Neural cell (in vitro differentiated cells): ENCODE results near the gene HNRNPUL1. TPM values are rescaled to one million over a fixed set of nuclear protein-coding genes. Genes with fewer than 3 reads are reported as not detected.

Source experiments
- H2AFZ ChIP-seq: fragments of 200-600, 300-800 bp; sonication (generic), shearing (Covaris generic); 2 replicates; pipeline ENCODE4 v1.6.0; 2014; ENCODE audit warnings: low read depth, mild to moderate bottlenecking, antibody characterized with exemption, low read length, moderate library complexity
- H3F3A ChIP-seq: fragments of 200-600 bp; shearing (Covaris generic); 2 replicates; pipeline ENCODE4 v1.6.1; 2016; ENCODE audit warnings: mild to moderate bottlenecking, moderate library complexity, mixed read lengths, antibody characterized with exemption, low read length; ENCODE audit not compliant: insufficient read depth, poor library complexity, severe bottlenecking
- H3K27ac ChIP-seq: fragments of 200-600, 300-800 bp; sonication (generic), shearing (Covaris generic); 2 replicates; pipeline ENCODE4 v1.5.1; 2014; ENCODE audit warnings: mild to moderate bottlenecking, low read length, moderate library complexity
- H3K27me3 ChIP-seq: fragments of 300-800, 200-600 bp; sonication (generic), shearing (Covaris generic); 2 replicates; pipeline ENCODE4 v1.6.0; 2014; ENCODE audit warnings: mild to moderate bottlenecking, low read depth, low read length, moderate library complexity; ENCODE audit not compliant: insufficient read depth
- H3K36me3 ChIP-seq: fragments of 300-800, 200-600 bp; sonication (generic), shearing (Covaris generic); 2 replicates; pipeline ENCODE4 v1.5.1; 2014; ENCODE audit warnings: mild to moderate bottlenecking, antibody characterized with exemption, low read length, moderate library complexity; ENCODE audit not compliant: insufficient read depth
- H3K4me2 ChIP-seq: fragments of 300-800, 200-600 bp; sonication (generic), shearing (Covaris generic); 2 replicates; pipeline ENCODE4 v1.6.0; 2014; ENCODE audit warnings: mild to moderate bottlenecking, low read length
- H3K4me3 ChIP-seq: fragments of 300-800, 200-600 bp; sonication (generic), shearing (Covaris generic); 2 replicates; pipeline ENCODE4 v1.5.1; 2014; ENCODE audit warnings: mild to moderate bottlenecking, low read length, moderate library complexity
- H3K79me2 ChIP-seq: fragments of 200-600 bp; shearing (Covaris generic); replicated peaks from 2 replicates; pipeline ENCODE4 v1.6.0; 2014; ENCODE audit warnings: mild to moderate bottlenecking, low read length, moderate library complexity; ENCODE audit not compliant: insufficient read depth
- H3K9ac ChIP-seq: fragments of 300-800, 200-600 bp; sonication (generic), shearing (Covaris generic); 2 replicates; pipeline ENCODE4 v1.6.1; 2016; ENCODE audit warnings: mild to moderate bottlenecking, low read length, mixed read lengths
- H3K9me2 ChIP-seq: fragments of 200-600 bp; shearing (Covaris generic); 2 replicates; pipeline ENCODE4 v1.6.1; 2016; ENCODE audit warnings: mild to moderate bottlenecking, low read length, mixed read lengths; ENCODE audit not compliant: insufficient read depth
- H3K9me3 ChIP-seq: fragments of 200-600, 300-800 bp; sonication (generic), shearing (Covaris generic); 2 replicates; pipeline ENCODE4 v1.6.1; 2016; ENCODE audit warnings: mild to moderate bottlenecking, mixed run types, low read length, moderate library complexity, mixed read lengths
- H4K20me1 ChIP-seq: fragments of 200-600 bp; shearing (Covaris generic); 2 replicates; pipeline ENCODE4 v1.6.1; 2016; ENCODE audit warnings: mild to moderate bottlenecking, mixed run types; ENCODE audit not compliant: insufficient read depth
- EP300 ChIP-seq: fragments of 450-650 bp; conservative IDR thresholded peaks from 2 replicates; pipeline ENCODE4 v1.6.1; 2014; ENCODE audit warnings: antibody characterized with exemption, mild to moderate bottlenecking, moderate library complexity; ENCODE audit not compliant: poor library complexity, severe bottlenecking
- EZH2 ChIP-seq: fragments of 200-600, 300-800 bp; shearing (Covaris generic), sonication (generic); IDR thresholded peaks from 2 replicates; pipeline ENCODE4 v1.6.1; 2014; ENCODE audit warnings: antibody characterized with exemption, low read length, borderline replicate concordance, mild to moderate bottlenecking; ENCODE audit not compliant: insufficient read depth, poor library complexity, severe bottlenecking
- MXI1 ChIP-seq: fragments of 450-650 bp; conservative IDR thresholded peaks from 2 replicates; pipeline ENCODE4 v1.6.1; 2014; ENCODE audit warnings: antibody characterized with exemption, mild to moderate bottlenecking; ENCODE audit not compliant: poor library complexity, severe bottlenecking
- POLR2AphosphoS5 ChIP-seq: IDR thresholded peaks from 2 replicates; pipeline ENCODE4 v1.6.1; 2012
- RAD21 ChIP-seq: fragments of 450-650 bp; conservative IDR thresholded peaks from 2 replicates; pipeline ENCODE4 v1.6.1; 2014; ENCODE audit warnings: antibody characterized with exemption, mild to moderate bottlenecking, moderate library complexity
- SMC3 ChIP-seq: fragments of 450-650 bp; conservative IDR thresholded peaks from 2 replicates; pipeline ENCODE4 v1.6.1; 2014; ENCODE audit warnings: antibody characterized with exemption, mild to moderate bottlenecking, moderate library complexity; ENCODE audit not compliant: poor library complexity
- TAF1 ChIP-seq: IDR thresholded peaks from 2 replicates; pipeline ENCODE4 v1.6.1; 2012; ENCODE audit warnings: low read depth
- polyA plus RNA-seq: library from polyadenylated mRNA; depleted of rRNA; stranded (reverse); fragments of >200 nt; gene quantifications from 2 replicates; pipeline ENCODE4 v1.2.3, GENCODE V29; 2014
- TF ChIP-seq, protein P1 (sequence below): fragments of 450-650 bp; IDR thresholded peaks from 2 replicates; pipeline ENCODE4 v1.5.1; 2014; ENCODE audit warnings: antibody characterized with exemption, mild to moderate bottlenecking, moderate library complexity; ENCODE audit not compliant: poor library complexity, severe bottlenecking
- TF ChIP-seq, protein P2 (sequence below): IDR thresholded peaks from 2 replicates; pipeline ENCODE4 v1.6.1; 2012; ENCODE audit warnings: borderline replicate concordance

Gene HNRNPUL1
- polyA plus RNA-seq, 1 donor from 2014 or later, result 34.6 TPM

DNA sequence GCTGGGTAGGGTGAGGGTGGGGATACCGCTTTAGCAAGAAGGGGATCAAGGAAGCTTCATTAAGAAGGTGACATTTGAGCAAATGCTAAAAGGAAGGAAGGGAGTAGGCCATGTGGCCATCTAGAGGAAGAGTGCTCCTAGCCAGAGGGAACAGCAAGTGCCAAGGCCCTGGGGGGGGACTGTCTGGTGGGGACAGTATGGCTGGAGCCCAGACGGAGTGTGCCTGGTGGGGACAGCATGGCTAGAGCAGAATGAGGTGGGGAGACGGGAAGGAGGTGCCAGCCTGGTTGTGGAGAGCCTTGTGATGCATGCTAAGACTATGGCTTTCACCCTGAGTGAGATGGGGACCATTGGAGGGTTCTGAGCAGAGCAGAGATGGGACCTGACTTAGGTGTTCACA lies 91.6 kb downstream of the HNRNPUL1 start:
- Histone ChIP-seq H4K20me1 (no peaks in the 10 kb centered on the region), H3K9me2 (no peaks in the 10 kb centered on the region), H3K4me3 (no peak overlapping the region), H3K27me3 (peaks cover 38% of the 10 kb centered on the region), H3K36me3 (no peaks in the 10 kb centered on the region), H3F3A (no peaks in the 10 kb centered on the region), H3K9me3 (no peaks in the 10 kb centered on the region), H2AFZ (no peak overlapping the region), H3K9ac (no peak overlapping the region), H3K79me2 (no peaks in the 10 kb centered on the region), H3K27ac (no peak overlapping the region), H3K4me2 (no peak overlapping the region)
- TF ChIP-seq, protein P1, sequence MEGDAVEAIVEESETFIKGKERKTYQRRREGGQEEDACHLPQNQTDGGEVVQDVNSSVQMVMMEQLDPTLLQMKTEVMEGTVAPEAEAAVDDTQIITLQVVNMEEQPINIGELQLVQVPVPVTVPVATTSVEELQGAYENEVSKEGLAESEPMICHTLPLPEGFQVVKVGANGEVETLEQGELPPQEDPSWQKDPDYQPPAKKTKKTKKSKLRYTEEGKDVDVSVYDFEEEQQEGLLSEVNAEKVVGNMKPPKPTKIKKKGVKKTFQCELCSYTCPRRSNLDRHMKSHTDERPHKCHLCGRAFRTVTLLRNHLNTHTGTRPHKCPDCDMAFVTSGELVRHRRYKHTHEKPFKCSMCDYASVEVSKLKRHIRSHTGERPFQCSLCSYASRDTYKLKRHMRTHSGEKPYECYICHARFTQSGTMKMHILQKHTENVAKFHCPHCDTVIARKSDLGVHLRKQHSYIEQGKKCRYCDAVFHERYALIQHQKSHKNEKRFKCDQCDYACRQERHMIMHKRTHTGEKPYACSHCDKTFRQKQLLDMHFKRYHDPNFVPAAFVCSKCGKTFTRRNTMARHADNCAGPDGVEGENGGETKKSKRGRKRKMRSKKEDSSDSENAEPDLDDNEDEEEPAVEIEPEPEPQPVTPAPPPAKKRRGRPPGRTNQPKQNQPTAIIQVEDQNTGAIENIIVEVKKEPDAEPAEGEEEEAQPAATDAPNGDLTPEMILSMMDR, result no peak
- no peak for TF ChIP-seq TAF1
- no peak for TF ChIP-seq EP300
- TF ChIP-seq EZH2, result no peak
- no peak for TF ChIP-seq RAD21
- TF ChIP-seq SMC3, result no peak
- TF ChIP-seq, protein P2, sequence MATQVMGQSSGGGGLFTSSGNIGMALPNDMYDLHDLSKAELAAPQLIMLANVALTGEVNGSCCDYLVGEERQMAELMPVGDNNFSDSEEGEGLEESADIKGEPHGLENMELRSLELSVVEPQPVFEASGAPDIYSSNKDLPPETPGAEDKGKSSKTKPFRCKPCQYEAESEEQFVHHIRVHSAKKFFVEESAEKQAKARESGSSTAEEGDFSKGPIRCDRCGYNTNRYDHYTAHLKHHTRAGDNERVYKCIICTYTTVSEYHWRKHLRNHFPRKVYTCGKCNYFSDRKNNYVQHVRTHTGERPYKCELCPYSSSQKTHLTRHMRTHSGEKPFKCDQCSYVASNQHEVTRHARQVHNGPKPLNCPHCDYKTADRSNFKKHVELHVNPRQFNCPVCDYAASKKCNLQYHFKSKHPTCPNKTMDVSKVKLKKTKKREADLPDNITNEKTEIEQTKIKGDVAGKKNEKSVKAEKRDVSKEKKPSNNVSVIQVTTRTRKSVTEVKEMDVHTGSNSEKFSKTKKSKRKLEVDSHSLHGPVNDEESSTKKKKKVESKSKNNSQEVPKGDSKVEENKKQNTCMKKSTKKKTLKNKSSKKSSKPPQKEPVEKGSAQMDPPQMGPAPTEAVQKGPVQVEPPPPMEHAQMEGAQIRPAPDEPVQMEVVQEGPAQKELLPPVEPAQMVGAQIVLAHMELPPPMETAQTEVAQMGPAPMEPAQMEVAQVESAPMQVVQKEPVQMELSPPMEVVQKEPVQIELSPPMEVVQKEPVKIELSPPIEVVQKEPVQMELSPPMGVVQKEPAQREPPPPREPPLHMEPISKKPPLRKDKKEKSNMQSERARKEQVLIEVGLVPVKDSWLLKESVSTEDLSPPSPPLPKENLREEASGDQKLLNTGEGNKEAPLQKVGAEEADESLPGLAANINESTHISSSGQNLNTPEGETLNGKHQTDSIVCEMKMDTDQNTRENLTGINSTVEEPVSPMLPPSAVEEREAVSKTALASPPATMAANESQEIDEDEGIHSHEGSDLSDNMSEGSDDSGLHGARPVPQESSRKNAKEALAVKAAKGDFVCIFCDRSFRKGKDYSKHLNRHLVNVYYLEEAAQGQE, result no peak
- no peak for TF ChIP-seq POLR2AphosphoS5
- no peak for TF ChIP-seq MXI1

DNA sequence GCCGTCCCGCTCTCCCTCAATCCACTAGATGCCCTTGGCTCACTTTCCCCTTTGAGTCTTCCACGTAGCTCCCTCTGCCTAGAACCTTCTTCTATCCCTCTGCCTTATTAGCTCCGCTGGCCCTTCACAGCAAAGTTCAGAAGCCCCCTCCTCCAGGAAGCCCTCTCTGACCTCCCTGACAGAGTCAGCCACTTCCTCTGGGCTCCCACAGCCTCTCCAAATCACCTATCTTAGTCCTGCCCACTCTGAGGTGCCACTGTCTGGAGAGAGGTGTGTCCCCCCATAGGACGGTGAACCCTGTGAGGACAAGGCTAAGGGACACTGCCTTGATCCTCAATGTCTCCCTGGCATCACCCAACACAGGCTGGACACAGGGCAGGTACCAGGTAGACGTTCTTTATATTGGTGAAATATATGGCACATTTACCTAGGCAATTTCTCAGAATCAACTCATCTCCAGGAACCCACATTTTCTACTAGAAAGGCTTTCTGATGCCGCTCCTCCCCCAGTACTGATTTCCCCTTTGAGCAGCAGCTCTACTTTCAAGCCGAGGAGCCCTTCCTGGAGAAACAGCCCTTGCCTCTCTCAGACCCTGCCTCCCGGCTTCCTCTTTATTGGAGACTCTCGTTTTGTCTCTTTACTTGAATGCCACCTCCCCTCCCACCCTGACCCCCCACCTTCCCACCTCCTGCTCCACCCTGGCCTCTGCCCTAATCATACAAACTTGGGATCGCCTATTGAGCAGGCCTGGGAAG lies 93.0 kb downstream of the HNRNPUL1 start:
- TF ChIP-seq RAD21, result no peak
- TF ChIP-seq SMC3, result no peak
- TF ChIP-seq EP300, result no peak
- TF ChIP-seq TAF1, result no peak
- no peak for TF ChIP-seq MXI1
- TF ChIP-seq, protein P2, result no peak
- Histone ChIP-seq H3K27ac (no peak overlapping the region), H3K36me3 (no peaks in the 10 kb centered on the region), H2AFZ (no peak overlapping the region), H3K9me2 (no peaks in the 10 kb centered on the region), H3K79me2 (no peaks in the 10 kb centered on the region), H3K9ac (no peak overlapping the region), H4K20me1 (no peaks in the 10 kb centered on the region), H3K9me3 (no peaks in the 10 kb centered on the region), H3F3A (no peaks in the 10 kb centered on the region), H3K4me2 (no peak overlapping the region), H3K27me3 (peaks cover 25% of the 10 kb centered on the region), H3K4me3 (no peak overlapping the region)
